SK-N-SH (cell line): ENCODE results near the gene STAC3. TPM values are rescaled to one million over a fixed set of nuclear protein-coding genes. Genes with fewer than 3 reads are reported as not detected.

Experiments
- CTCF ChIA-PET: fragments of 300-600, 350-600 bp; formaldehyde crosslinking; extraction: SDS; loops from one replicate; lab custom pipeline; 2021; lab: Yijun Ruan, JAX
- POLR2A ChIA-PET: fragments of 350-600 bp; sonication (Branson Sonifier 250); formaldehyde crosslinking; extraction: SDS; loops from one replicate; lab custom pipeline; 2020; ENCODE audit warnings: antibody characterized with exemption, inconsistent platforms; lab: Yijun Ruan, JAX
- DNase-seq: peaks from one replicate; pipeline ENCODE4 v3.0.0; 2012
- H2AFZ ChIP-seq: fragments of 200-600 bp; sonication (generic); 2 replicates; pipeline ENCODE4 v1.8.1; 2016; ENCODE audit warnings: antibody characterized with exemption, mild to moderate bottlenecking, low read depth
- H3F3A ChIP-seq: fragments of 200-600 bp; sonication (generic); replicated peaks from 2 replicates; pipeline ENCODE3; 2016; ENCODE audit warnings: antibody characterized with exemption, mild to moderate bottlenecking; ENCODE audit not compliant: insufficient read depth
- H3K27ac ChIP-seq, 2 experiments: fragments of 200-500 bp in 1 of 2; fragments of 200-600 bp in 1 of 2; sonication (Bioruptor generic) in 1 of 2; sonication (generic), shearing (Covaris generic) in 1 of 2; 2 replicates each; pipeline versions ENCODE4 v1.5.1 to v1.6.1; 2014 to 2016; ENCODE audit warnings: low read depth in 2 of 2, inconsistent platforms in 1 of 2, low read length in 1 of 2, mild to moderate bottlenecking in 1 of 2, mixed read lengths in 1 of 2
- H3K27me3 ChIP-seq: fragments of 200-600 bp; sonication (generic), shearing (Covaris generic); 2 replicates; pipeline ENCODE4 v1.6.1; 2016; ENCODE audit warnings: mixed run types; ENCODE audit not compliant: insufficient read depth
- H3K36me3 ChIP-seq, 2 experiments: fragments of 200-500 bp in 1 of 2; fragments of 200-600 bp in 1 of 2; sonication (Bioruptor generic) in 1 of 2; sonication (generic) in 1 of 2; replicated peaks in 1 of 2; 2 replicates each; pipeline versions ENCODE3 to v1.5.1; 2014 to 2016; ENCODE audit warnings: low read length in 1 of 2, mild to moderate bottlenecking in 1 of 2; ENCODE audit not compliant: insufficient read depth in 2 of 2, control insufficient read depth in 1 of 2
- H3K4me1 ChIP-seq, 2 experiments: fragments of 200-500 bp in 1 of 2; fragments of 200-600 bp in 1 of 2; sonication (Bioruptor generic) in 1 of 2; sonication (generic), shearing (Covaris generic) in 1 of 2; 2 replicates each; pipeline versions ENCODE4 v1.5.1 to v1.6.1; 2014 to 2016; ENCODE audit warnings: low read depth in 1 of 2, low read length in 1 of 2, mixed run types in 1 of 2; ENCODE audit not compliant: insufficient read depth in 2 of 2, control insufficient read depth in 1 of 2
- H3K4me2 ChIP-seq: fragments of 200-600 bp; sonication (generic), shearing (Covaris generic); 2 replicates; pipeline ENCODE4 v1.6.1; 2017; ENCODE audit warnings: mixed run types
- H3K4me3 ChIP-seq, 2 experiments: fragments of 200-500 bp in 1 of 2; fragments of 200-600 bp in 1 of 2; sonication (Bioruptor generic) in 1 of 2; sonication (generic), shearing (Covaris generic) in 1 of 2; 2 replicates each; pipeline versions ENCODE4 v1.5.1 to v1.8.1; 2014 to 2016; ENCODE audit warnings: low read depth in 2 of 2, inconsistent platforms in 1 of 2, low read length in 1 of 2, mild to moderate bottlenecking in 1 of 2, mixed read lengths in 1 of 2, moderate library complexity in 1 of 2
- H3K79me2 ChIP-seq: fragments of 200-600 bp; sonication (generic); 2 replicates; pipeline ENCODE4 v1.8.1; 2017; ENCODE audit warnings: mild to moderate bottlenecking; ENCODE audit not compliant: insufficient read depth
- H3K9ac ChIP-seq: fragments of 200-600 bp; sonication (generic); 2 replicates; pipeline ENCODE4 v1.6.1; 2017; ENCODE audit warnings: mixed run types
- H3K9me2 ChIP-seq: fragments of 200-600 bp; sonication (generic); 2 replicates; pipeline ENCODE4 v1.6.1; 2017; ENCODE audit warnings: mixed run types
- H3K9me3 ChIP-seq: fragments of 200-600 bp; sonication (generic); 2 replicates; pipeline ENCODE4 v1.6.1; 2017; ENCODE audit warnings: mixed run types, mild to moderate bottlenecking, moderate library complexity
- H4K20me1 ChIP-seq: fragments of 200-600 bp; sonication (generic); 2 replicates; pipeline ENCODE4 v1.6.1; 2017; ENCODE audit warnings: mild to moderate bottlenecking, mixed run types; ENCODE audit not compliant: insufficient read depth
- CHD2 ChIP-seq: fragments of 150-350 bp; IDR thresholded peaks from 2 replicates; pipeline ENCODE4 v1.6.1; 2018; ENCODE audit warnings: low read length; ENCODE audit not compliant: partially characterized antibody
- EP300 ChIP-seq, 2 experiments: IDR thresholded peaks; 2 replicates each; pipeline versions ENCODE4 v1.4.0 to v1.6.1; 2012; ENCODE audit warnings: borderline replicate concordance in 1 of 2, low read depth in 1 of 2, low read length in 1 of 2
- EZH2phosphoT487 ChIP-seq: fragments of 200-600 bp; sonication (generic); IDR thresholded peaks from 2 replicates; pipeline ENCODE4 v1.6.1; 2017; ENCODE audit warnings: low read depth, mixed run types, mild to moderate bottlenecking, antibody characterized with exemption, moderate library complexity, borderline replicate concordance
- FOSL2 ChIP-seq: IDR thresholded peaks from 2 replicates; pipeline ENCODE4 v1.4.0; 2012; ENCODE audit warnings: low read depth, mild to moderate bottlenecking, moderate library complexity, borderline replicate concordance
- FOXM1 ChIP-seq: IDR thresholded peaks from 2 replicates; pipeline ENCODE4 v1.4.0; 2012; ENCODE audit warnings: low read depth, mild to moderate bottlenecking
- JUND ChIP-seq: IDR thresholded peaks from 2 replicates; pipeline ENCODE4 v1.4.0; 2012
- MEF2A ChIP-seq: IDR thresholded peaks from 2 replicates; pipeline ENCODE4 v1.4.0; 2012; ENCODE audit warnings: low read depth, borderline replicate concordance
- NFIC ChIP-seq: IDR thresholded peaks from 2 replicates; pipeline ENCODE4 v1.4.0; 2012; ENCODE audit warnings: borderline replicate concordance
- POLR2AphosphoS5 ChIP-seq: IDR thresholded peaks from 2 replicates; pipeline ENCODE4 v1.6.1; 2012; ENCODE audit warnings: low read depth, low read length
- RAD21 ChIP-seq: IDR thresholded peaks from 2 replicates; pipeline ENCODE4 v1.6.1; 2012; ENCODE audit warnings: mild to moderate bottlenecking, low read length
- RCOR1 ChIP-seq: fragments of 150-350 bp; IDR thresholded peaks from 2 replicates; pipeline ENCODE4 v1.6.1; 2017; ENCODE audit warnings: antibody characterized with exemption, low read length
- RFX5 ChIP-seq: IDR thresholded peaks from 2 replicates; pipeline ENCODE4 v1.6.1; 2012; ENCODE audit warnings: mild to moderate bottlenecking, improper control_type of control experiment, low read length
- RXRA ChIP-seq: IDR thresholded peaks from 2 replicates; pipeline ENCODE4 v1.4.0; 2012; ENCODE audit warnings: low read depth, mild to moderate bottlenecking, borderline replicate concordance
- TAF1 ChIP-seq: IDR thresholded peaks from 2 replicates; pipeline ENCODE4 v1.6.1; 2012; ENCODE audit warnings: low read depth, mild to moderate bottlenecking, low read length, moderate library complexity, borderline replicate concordance
- TCF12 ChIP-seq: IDR thresholded peaks from 2 replicates; pipeline ENCODE4 v1.4.0; 2012
- WGBS: methylation state at CpG from one replicate; pipeline ENCODE4 v1.1.6; 2017; ENCODE audit warnings: low lambda C conversion rate; 5-methylcytosine and 5-hydroxymethylcytosine counted together
- polyA plus RNA-seq, 3 experiments: library from polyadenylated mRNA; depleted of rRNA; stranded (reverse); fragments of >200 nt; gene quantifications; 2 replicates each; pipeline ENCODE4 v1.2.3, GENCODE V29; 2012
- TF ChIP-seq, protein P1 (sequence below): fragments of 150-350 bp; IDR thresholded peaks from 2 replicates; pipeline ENCODE4 v1.6.1; 2017; ENCODE audit warnings: antibody characterized with exemption, low read length, low read depth, borderline replicate concordance
- TF ChIP-seq, protein P2 (sequence below): IDR thresholded peaks from 2 replicates; pipeline ENCODE4 v1.4.0; 2012; ENCODE audit warnings: low read depth

Gene STAC3
- polyA plus RNA-seq, 1 of the 3 experiments (the other 2 are of a cell fraction) = 0.76 TPM

DNA sequence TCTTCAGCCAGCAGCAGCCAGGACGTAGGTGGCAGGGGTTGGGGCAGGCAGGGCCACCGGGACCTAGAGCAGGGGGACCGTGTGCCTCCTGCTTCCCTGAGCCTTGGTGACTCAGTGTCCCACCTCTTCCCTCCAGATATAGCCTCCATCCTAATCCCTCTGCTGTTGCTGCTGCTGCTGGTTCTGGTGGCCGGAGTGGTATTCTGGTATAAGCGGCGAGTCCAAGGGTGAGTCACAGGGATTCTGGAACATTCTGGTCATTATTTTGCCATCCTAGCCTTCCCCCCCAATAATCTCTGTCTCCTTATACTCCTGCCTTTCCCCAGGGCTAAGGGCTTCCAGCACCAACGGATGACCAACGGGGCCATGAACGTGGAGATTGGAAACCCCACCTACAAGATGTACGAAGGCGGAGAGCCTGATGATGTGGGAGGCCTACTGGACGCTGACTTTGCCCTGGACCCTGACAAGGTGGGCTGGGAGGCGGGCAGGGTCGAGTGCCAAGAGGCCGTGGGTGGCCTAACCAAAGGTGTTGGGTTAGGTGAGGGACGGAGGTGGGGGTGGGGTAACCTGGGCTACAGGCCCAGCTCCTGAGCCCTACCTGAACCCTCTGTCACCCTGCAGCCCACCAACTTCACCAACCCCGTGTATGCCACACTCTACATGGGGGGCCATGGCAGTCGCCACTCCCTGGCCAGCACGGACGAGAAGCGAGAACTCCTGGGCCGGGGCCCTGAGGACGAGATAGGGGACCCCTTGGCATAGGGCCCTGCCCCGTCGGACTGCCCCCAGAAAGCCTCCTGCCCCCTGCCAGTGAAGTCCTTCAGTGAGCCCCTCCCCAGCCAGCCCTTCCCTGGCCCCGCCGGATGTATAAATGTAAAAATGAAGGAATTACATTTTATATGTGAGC is 38.9 kb downstream of the STAC3 start:
- no peak for DNase-seq
- Histone ChIP-seq H2AFZ (no peak overlapping the region), H3K4me1 (peaks cover 0 to 20% of the 10 kb centered on the region in 2 experiments; a peak in 1 of 4 replicates), H3K9ac (no peak overlapping the region), H3K9me2 (no peaks in the 10 kb centered on the region), H3F3A (peaks cover 13% of the 10 kb centered on the region), H3K4me2 (no peak overlapping the region), H3K36me3 (peaks cover 0 to 25% of the 10 kb centered on the region in 2 experiments), H3K9me3 (no peaks in the 10 kb centered on the region), H3K4me3 (no peak overlapping the region), H3K27ac (no peak overlapping the region), H4K20me1 (0 out of 2 replicates have a peak, but pooled peaks cover 6% of the 10 kb centered on the region), H3K27me3 (peaks cover 14% of the 10 kb centered on the region), H3K79me2 (no peaks in the 10 kb centered on the region)
- ChIA-PET CTCF (interaction anchor here (1.1 to 15.9 kb wide), 11 partner anchors 10 to 254 kb away, joined by 3 to 937 read pairs (median 11); partner anchors contain the start of genes INHBE, SHMT2 and STAC3), POLR2A (no interaction called here)
- 91% methylated on average over 19 of the region's 27 CpGs for WGBS
- TF ChIP-seq, protein P1, sequence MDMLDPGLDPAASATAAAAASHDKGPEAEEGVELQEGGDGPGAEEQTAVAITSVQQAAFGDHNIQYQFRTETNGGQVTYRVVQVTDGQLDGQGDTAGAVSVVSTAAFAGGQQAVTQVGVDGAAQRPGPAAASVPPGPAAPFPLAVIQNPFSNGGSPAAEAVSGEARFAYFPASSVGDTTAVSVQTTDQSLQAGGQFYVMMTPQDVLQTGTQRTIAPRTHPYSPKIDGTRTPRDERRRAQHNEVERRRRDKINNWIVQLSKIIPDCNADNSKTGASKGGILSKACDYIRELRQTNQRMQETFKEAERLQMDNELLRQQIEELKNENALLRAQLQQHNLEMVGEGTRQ = no peak
- no peak for TF ChIP-seq FOSL2
- no peak for TF ChIP-seq RCOR1
- no peak for TF ChIP-seq EP300 (IDR thresholded peaks at IDR 0.05; ENCODE audit: borderline replicate concordance in 1 of 2, low read depth in 1 of 2, low read length in 1 of 2)
- no peak for TF ChIP-seq FOXM1
- TF ChIP-seq POLR2AphosphoS5 = no peak
- TF ChIP-seq RAD21 = no peak
- no peak for TF ChIP-seq TCF12
- TF ChIP-seq JUND = no peak
- no peak for TF ChIP-seq TAF1
- TF ChIP-seq, protein P2, sequence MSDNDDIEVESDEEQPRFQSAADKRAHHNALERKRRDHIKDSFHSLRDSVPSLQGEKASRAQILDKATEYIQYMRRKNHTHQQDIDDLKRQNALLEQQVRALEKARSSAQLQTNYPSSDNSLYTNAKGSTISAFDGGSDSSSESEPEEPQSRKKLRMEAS = no peak
- TF ChIP-seq MEF2A = no peak
- TF ChIP-seq RXRA = no peak
- TF ChIP-seq CHD2 = no peak
- no peak for TF ChIP-seq NFIC
- no peak for TF ChIP-seq EZH2phosphoT487
- no peak for TF ChIP-seq RFX5
- TF ChIP-seq, all 33 proteins: peak for 0
